ENCODE results near the gene EFCAB6.

DNA sequence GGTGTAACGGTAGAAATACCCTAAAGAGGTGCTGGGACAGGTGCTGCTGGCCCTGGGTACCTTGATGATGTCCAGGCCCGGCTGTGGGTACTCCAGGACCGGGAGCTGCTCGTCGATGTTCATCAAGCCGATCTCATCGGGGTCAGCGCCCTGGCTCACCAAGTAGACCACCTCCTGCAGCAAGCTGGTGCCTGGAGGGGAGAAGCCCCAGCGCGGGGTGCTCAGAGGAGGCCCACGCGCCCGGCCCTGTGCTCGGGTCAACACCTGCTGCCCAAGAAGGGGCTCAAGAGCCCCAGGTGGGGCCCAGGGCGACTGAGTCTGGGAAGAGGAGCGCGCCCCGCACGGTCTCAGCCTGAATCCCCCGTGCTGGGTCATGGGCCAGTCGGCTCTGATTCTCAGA is 29.6 kb upstream of the EFCAB6 start:
- TF ChIP-seq, protein P1, sequence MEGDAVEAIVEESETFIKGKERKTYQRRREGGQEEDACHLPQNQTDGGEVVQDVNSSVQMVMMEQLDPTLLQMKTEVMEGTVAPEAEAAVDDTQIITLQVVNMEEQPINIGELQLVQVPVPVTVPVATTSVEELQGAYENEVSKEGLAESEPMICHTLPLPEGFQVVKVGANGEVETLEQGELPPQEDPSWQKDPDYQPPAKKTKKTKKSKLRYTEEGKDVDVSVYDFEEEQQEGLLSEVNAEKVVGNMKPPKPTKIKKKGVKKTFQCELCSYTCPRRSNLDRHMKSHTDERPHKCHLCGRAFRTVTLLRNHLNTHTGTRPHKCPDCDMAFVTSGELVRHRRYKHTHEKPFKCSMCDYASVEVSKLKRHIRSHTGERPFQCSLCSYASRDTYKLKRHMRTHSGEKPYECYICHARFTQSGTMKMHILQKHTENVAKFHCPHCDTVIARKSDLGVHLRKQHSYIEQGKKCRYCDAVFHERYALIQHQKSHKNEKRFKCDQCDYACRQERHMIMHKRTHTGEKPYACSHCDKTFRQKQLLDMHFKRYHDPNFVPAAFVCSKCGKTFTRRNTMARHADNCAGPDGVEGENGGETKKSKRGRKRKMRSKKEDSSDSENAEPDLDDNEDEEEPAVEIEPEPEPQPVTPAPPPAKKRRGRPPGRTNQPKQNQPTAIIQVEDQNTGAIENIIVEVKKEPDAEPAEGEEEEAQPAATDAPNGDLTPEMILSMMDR (IDR thresholded peaks at IDR 0.05), result no peak
- TF ChIP-seq POLR2AphosphoS5 (IDR thresholded peaks at IDR 0.05), result no peak
